Measurements from ENCODE around the gene CEP41. TPM values are rescaled to one million over a fixed set of nuclear protein-coding genes. Genes with fewer than 3 reads are reported as not detected.

Gene CEP41
- total RNA-seq, 4 donors from 2014 or later, result 1.5 to 22.3 (median 8.3) TPM

DNA sequence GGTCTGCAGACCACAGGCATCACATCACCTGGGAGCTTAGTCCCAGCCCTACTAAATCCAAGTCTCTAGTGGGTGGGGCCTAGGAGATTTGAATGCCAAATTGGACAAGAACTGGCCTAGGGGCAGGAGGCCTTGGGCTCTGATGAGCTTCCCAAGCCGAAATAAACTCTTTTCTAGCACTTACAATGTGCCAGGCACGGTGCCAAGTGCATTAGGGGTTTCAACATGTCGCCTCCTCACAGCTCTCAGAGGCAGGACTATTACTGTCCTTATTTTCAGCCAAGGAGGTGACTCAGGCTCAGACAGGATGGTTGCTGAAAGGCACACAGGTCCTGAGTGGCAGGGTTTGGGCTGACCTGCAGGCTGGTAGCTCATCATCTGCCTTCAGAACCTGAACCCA, 69.8 kb downstream of the CEP41 start:
- Histone ChIP-seq H3K4me3 (no peak overlapping the region), H3K27ac (peak overlapping the region; percentile 88 to 95), H3K4me1 (peaks cover 12 to 14% of the 10 kb centered on the region in 2 donors), H3K9me3 (no peaks in the 10 kb centered on the region), H3K27me3 (no peaks in the 10 kb centered on the region), H3K36me3 (no peaks in the 10 kb centered on the region)
- peak; percentile 62 to 67 for DNase-seq
- intact Hi-C loops (cut with DNase I; ENCODE audit: low total_unique reads), result no loop called here
- TF ChIP-seq, protein P1, sequence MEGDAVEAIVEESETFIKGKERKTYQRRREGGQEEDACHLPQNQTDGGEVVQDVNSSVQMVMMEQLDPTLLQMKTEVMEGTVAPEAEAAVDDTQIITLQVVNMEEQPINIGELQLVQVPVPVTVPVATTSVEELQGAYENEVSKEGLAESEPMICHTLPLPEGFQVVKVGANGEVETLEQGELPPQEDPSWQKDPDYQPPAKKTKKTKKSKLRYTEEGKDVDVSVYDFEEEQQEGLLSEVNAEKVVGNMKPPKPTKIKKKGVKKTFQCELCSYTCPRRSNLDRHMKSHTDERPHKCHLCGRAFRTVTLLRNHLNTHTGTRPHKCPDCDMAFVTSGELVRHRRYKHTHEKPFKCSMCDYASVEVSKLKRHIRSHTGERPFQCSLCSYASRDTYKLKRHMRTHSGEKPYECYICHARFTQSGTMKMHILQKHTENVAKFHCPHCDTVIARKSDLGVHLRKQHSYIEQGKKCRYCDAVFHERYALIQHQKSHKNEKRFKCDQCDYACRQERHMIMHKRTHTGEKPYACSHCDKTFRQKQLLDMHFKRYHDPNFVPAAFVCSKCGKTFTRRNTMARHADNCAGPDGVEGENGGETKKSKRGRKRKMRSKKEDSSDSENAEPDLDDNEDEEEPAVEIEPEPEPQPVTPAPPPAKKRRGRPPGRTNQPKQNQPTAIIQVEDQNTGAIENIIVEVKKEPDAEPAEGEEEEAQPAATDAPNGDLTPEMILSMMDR (IDR thresholded peaks at IDR 0.05), result no peak
- no peak for TF ChIP-seq POLR2A (IDR thresholded peaks at IDR 0.05)

DNA sequence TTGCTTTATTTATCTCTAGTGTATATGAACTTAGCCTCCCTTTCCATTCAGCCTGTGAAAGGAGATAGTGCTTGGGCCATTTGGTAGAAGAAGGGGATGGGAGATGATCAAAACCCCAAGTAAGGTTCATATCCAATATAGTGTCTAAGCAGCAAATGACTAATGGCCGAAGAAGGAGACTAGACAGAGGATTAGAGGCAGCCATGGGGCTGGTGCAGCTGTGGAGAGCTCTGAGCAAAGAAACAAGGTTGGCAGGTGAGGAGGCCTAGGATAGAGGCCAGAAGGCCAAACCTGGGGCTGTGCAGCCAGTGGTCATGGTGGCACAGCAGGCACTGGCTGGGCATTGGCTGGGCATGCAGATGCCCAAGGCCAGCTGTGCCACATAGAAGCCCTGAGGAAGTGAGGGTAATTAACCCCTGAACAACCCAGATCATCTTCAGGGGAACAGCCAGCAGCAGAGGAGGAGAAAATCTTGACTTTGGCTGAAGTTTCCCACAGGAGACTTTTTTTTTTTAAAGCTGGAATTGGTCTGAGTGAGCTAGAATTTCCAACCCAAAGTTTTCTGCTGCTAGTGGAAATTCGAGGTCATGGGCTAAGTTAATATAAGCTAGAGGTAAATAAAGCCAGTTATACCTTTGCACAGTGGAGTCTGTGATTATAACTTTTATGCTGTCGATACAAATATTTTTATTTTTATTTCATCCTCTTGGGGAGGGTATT, 70.8 kb downstream of the CEP41 start:
- TF ChIP-seq, protein P1 (IDR thresholded peaks at IDR 0.05), result no peak
- no peak for TF ChIP-seq POLR2A (IDR thresholded peaks at IDR 0.05)
- intact Hi-C loops (cut with DNase I; ENCODE audit: low total_unique reads), result no loop called here
- no peaks in the 10 kb centered on the region for H3K27me3 ChIP-seq
- no peak for DNase-seq
- H3K4me1 ChIP-seq, result peaks cover 12 to 14% of the 10 kb centered on the region in 2 donors
- no peaks in the 10 kb centered on the region for H3K36me3 ChIP-seq
- peak overlapping the region in 1 of 2 donors; percentile 95 for H3K27ac ChIP-seq
- H3K4me3 ChIP-seq, result no peak overlapping the region
- no peaks in the 10 kb centered on the region for H3K9me3 ChIP-seq

DNA sequence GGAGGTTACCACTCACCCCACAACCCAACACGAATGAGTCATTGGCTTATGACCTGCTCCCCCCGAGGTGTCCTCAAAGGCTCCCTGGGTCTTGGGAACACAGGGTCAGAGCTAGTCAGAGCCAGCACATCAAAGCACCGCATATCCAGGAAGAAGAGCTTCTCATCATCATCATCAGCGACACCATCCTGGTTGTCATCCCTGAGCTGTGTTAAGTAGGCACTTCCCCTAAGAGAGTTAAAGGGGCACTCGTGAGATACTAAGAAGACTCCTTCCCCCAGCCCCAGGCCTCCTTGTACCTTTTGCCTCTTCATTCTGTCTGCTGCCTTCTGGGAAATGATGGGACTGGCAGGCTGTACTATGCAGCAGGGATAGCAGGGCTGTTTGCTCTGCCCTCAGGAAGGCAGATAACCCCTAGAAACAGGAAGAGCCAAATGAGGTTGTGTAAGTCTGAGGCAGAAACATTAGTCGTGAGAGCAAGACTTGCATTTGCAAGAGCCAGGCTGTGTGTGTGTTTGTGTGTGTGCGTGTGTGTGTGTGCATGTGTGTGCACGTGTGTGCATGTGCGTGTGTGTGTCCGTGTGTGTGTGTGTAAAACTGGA, 71.6 kb downstream of the CEP41 start:
- no peaks in the 10 kb centered on the region for H3K36me3 ChIP-seq

DNA sequence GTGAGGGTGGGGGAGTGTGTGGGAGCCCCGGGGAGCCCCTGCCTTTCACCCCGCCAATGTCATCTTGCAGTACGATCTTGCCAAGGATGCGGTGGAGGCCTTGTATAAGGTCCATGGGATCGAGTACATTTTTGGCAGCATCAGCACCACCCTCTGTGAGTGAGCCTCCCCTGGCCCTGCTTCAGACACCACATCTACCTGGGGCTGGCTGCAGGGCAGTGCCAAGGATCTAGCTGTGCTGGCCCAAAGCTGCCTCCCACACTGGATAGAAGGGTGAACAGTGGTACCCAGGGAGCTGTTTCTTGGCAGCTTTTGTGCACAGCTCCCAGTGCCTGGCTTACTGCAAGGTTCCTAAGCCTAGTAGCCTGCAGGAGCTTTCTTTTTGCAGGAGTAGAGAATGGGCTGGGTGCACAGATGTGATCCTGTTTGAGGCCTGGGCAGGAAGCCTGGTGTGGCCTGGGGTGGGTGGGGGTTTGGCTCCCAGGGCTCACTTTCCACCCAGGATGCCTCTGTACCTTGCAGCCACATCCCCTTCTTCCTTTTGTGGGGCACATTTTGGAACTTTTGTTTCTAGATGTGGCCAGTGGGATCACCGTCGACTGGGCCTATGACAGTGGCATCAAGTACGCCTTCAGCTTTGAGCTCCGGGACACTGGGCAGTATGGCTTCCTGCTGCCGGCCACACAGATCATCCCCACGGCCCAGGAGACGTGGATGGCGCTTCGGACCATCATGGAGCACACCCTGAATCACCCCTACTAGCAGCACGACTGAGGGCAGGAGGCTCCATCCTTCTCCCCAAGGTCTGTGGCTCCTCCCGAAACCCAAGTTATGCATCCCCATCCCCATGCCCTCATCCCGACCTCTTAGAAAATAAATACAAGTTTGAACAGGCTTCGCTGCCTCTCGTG, 72.7 kb downstream of the CEP41 start:
- intact Hi-C loops (cut with DNase I; ENCODE audit: low total_unique reads), result no loop called here
- DNase-seq, result no peak
- no peaks in the 10 kb centered on the region for H3K36me3 ChIP-seq
- H3K27ac ChIP-seq, result no peak overlapping the region
- H3K9me3 ChIP-seq, result no peaks in the 10 kb centered on the region
- H3K27me3 ChIP-seq, result no peaks in the 10 kb centered on the region
- TF ChIP-seq, protein P1 (IDR thresholded peaks at IDR 0.05), result no peak
- TF ChIP-seq POLR2A (IDR thresholded peaks at IDR 0.05), result no peak
- no peak overlapping the region for H3K4me3 ChIP-seq
- peaks cover 7 to 8% of the 10 kb centered on the region in 2 donors for H3K4me1 ChIP-seq

More for the DNA sequence above, 71.6 kb downstream of the CEP41 start:
- intact Hi-C loops (cut with DNase I; ENCODE audit: low total_unique reads), result no loop called here
- Histone ChIP-seq H3K4me3 (no peak overlapping the region), H3K9me3 (no peaks in the 10 kb centered on the region), H3K27me3 (no peaks in the 10 kb centered on the region), H3K4me1 (peaks cover 12 to 14% of the 10 kb centered on the region in 2 donors), H3K27ac (no peak overlapping the region)
- no peak for DNase-seq
- TF ChIP-seq, protein P1 (IDR thresholded peaks at IDR 0.05), result no peak
- TF ChIP-seq POLR2A (IDR thresholded peaks at IDR 0.05), result no peak

Measured in uterus (tissue), 4 donors.